Measurements from ENCODE around the gene LRPAP1.

DNA sequence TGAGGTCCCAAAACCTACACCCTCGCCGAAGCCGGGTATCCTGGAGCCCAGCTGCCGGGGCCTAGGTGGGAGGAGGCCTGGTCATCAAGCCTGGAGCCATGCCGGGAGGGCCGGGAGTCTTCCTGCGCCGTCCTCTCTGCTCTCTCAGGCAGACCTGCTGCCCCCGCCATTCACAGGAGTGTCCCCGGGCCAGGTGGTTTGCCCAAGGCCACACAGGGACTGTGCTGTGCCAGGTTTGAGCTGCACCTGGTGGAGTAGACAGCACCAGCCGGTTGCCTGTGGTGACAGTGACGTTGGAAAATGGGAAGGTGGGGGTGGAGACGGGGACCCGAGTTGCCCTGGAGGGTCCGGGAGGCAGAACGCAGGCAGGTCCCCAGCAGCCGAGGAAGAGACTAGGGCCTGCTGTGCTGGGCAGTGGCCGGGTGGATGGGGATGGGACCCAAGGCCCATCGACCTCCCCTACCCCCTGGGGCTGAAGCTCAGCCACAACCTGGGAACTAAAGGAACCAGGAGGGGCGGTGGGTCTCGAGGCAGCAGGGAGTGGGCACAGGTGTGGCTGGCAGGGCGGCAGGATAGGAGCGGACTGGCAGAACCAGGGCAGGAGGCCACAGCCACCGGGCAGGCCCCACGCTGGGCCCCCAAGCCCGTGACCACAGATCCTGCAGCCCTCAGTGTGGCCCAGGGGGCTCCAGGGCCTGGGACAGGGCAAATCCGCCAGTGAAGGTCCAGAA lies 59.6 kb downstream of the LRPAP1 start:
- TF ChIP-seq, protein P1, sequence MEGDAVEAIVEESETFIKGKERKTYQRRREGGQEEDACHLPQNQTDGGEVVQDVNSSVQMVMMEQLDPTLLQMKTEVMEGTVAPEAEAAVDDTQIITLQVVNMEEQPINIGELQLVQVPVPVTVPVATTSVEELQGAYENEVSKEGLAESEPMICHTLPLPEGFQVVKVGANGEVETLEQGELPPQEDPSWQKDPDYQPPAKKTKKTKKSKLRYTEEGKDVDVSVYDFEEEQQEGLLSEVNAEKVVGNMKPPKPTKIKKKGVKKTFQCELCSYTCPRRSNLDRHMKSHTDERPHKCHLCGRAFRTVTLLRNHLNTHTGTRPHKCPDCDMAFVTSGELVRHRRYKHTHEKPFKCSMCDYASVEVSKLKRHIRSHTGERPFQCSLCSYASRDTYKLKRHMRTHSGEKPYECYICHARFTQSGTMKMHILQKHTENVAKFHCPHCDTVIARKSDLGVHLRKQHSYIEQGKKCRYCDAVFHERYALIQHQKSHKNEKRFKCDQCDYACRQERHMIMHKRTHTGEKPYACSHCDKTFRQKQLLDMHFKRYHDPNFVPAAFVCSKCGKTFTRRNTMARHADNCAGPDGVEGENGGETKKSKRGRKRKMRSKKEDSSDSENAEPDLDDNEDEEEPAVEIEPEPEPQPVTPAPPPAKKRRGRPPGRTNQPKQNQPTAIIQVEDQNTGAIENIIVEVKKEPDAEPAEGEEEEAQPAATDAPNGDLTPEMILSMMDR (conservative IDR thresholded peaks at IDR 0.05) = no peak
- TF ChIP-seq EZH2 (IDR thresholded peaks at IDR 0.05; ENCODE audit: low read depth) = no peak

Measured in PC-9 (cell line).